HCT116 (cell line): ENCODE data around the gene DRAXIN. TPM values are rescaled to one million over a fixed set of nuclear protein-coding genes. Genes with fewer than 3 reads are reported as not detected.

Experiments
- ATAC-seq: fragments of 200-7000 bp; cut with Tn5 transposase; 2 replicates; pipeline ENCODE4 v1.9.1; 2020; ENCODE audit warnings: mild to moderate bottlenecking, moderate library complexity
- BruUV-seq: library from RNA; stranded (reverse); fragments of 400-500 nt; replicated peaks from 2 replicates; lab custom pipeline; 2021; lab: Mats Ljungman, UMichigan
- CTCF ChIA-PET: fragments of 300-600 bp; sonication (Branson Sonifier 250); formaldehyde crosslinking; loops from one replicate; lab custom pipeline; 2021; ENCODE audit warnings: antibody characterized with exemption; lab: Charles Lee
- POLR2A ChIA-PET: fragments of 300-600, 350-600 bp; sonication (Branson Sonifier 250); formaldehyde crosslinking; loops from one replicate; lab custom pipeline; 2021; ENCODE audit warnings: antibody characterized with exemption; lab: Charles Lee
- RAD21 ChIA-PET, 2 experiments: fragments of 300-600 bp; sonication (Branson Sonifier 250); formaldehyde crosslinking; loops; one replicate each; lab custom pipeline; 2023; ENCODE audit warnings: low total read pairs in 2 of 2; ENCODE audit not compliant: uncharacterized antibody in 2 of 2, unreplicated experiment in 2 of 2, low non-redundant PET in 1 of 2; lab: Charles Lee
- DNase-seq: peaks from one replicate; pipeline ENCODE4 v3.0.0-alpha.2; 2010; ENCODE audit warnings: low read depth, low spot score
- H2AFZ ChIP-seq: fragments of 200-600 bp; shearing (Covaris generic), sonication (generic); 2 replicates; pipeline ENCODE4 v1.6.1; 2017; ENCODE audit warnings: low read depth, mixed run types, mixed read lengths, antibody characterized with exemption, low read length; ENCODE audit not compliant: poor library complexity, severe bottlenecking
- H3K27ac ChIP-seq: 2 replicates; pipeline ENCODE4 v1.5.1; 2012; ENCODE audit warnings: low read depth, low read length
- H3K27me3 ChIP-seq: fragments of 200-600 bp; sonication (generic); 2 replicates; pipeline ENCODE4 v1.6.1; 2016; ENCODE audit warnings: mixed run types, low read length, mixed read lengths; ENCODE audit not compliant: insufficient read depth
- H3K36me3 ChIP-seq, 2 experiments: fragments of 200-500 bp in 1 of 2; fragments of 200-600 bp in 1 of 2; sonication (Bioruptor generic) in 1 of 2; sonication (generic) in 1 of 2; 2 replicates each; pipeline versions ENCODE4 v1.5.1 to v1.6.1; 2014 to 2016; ENCODE audit warnings: low read length in 2 of 2, inconsistent platforms in 1 of 2, mixed read lengths in 1 of 2, mixed run types in 1 of 2; ENCODE audit not compliant: insufficient read depth in 2 of 2, control insufficient read depth in 1 of 2
- H3K4me1 ChIP-seq, 2 experiments: fragments of 200-600 bp in 1 of 2; sonication (generic) in 1 of 2; 2 replicates each; pipeline versions ENCODE4 v1.5.1 to v1.6.1; 2012 to 2017; ENCODE audit warnings: low read length in 2 of 2, inconsistent platforms in 1 of 2, mild to moderate bottlenecking in 1 of 2, mixed read lengths in 1 of 2, mixed run types in 1 of 2, moderate library complexity in 1 of 2; ENCODE audit not compliant: insufficient read depth in 2 of 2, control insufficient read depth in 1 of 2
- H3K4me2 ChIP-seq: fragments of 200-600 bp; sonication (generic); 2 replicates; pipeline ENCODE4 v1.6.1; 2017; ENCODE audit warnings: mixed run types, low read length, mixed read lengths
- H3K4me3 ChIP-seq, 2 experiments: fragments of 200-600 bp in 1 of 2; sonication (generic) in 1 of 2; replicated peaks in 1 of 2; 2 replicates each; pipeline ENCODE4 v1.5.1; 2011 to 2016; ENCODE audit warnings: low read length in 2 of 2, control low read depth in 1 of 2, low read depth in 1 of 2, mild to moderate bottlenecking in 1 of 2, mixed read lengths in 1 of 2, mixed run types in 1 of 2
- H3K79me2 ChIP-seq: fragments of 200-600 bp; sonication (generic); 2 replicates; pipeline ENCODE4 v1.6.1; 2017; ENCODE audit warnings: mild to moderate bottlenecking, mixed run types, low read length, moderate library complexity, mixed read lengths; ENCODE audit not compliant: insufficient read depth
- H3K9ac ChIP-seq: fragments of 200-600 bp; sonication (generic); 2 replicates; pipeline ENCODE4 v1.6.1; 2016; ENCODE audit warnings: low read length, mixed read lengths
- H3K9me2 ChIP-seq: fragments of 200-600 bp; sonication (generic), shearing (Covaris generic); 2 replicates; pipeline ENCODE4 v1.6.1; 2017; ENCODE audit warnings: mixed run types, mild to moderate bottlenecking, moderate library complexity; ENCODE audit not compliant: insufficient read depth
- H3K9me3 ChIP-seq, 2 experiments: fragments of 200-500 bp in 1 of 2; fragments of 200-600 bp in 1 of 2; sonication (Bioruptor generic) in 1 of 2; sonication (generic) in 1 of 2; 2 replicates each; pipeline ENCODE4 v1.6.1; 2014 to 2017; ENCODE audit warnings: low read length in 2 of 2, mixed read lengths in 2 of 2, inconsistent platforms in 1 of 2, low read depth in 1 of 2, mild to moderate bottlenecking in 1 of 2, mixed run types in 1 of 2, moderate library complexity in 1 of 2; ENCODE audit not compliant: control insufficient read depth in 1 of 2, insufficient read depth in 1 of 2
- H4K20me1 ChIP-seq: fragments of 200-600 bp; sonication (generic), shearing (Covaris generic); 2 replicates; pipeline ENCODE4 v1.6.1; 2017; ENCODE audit warnings: mixed run types, mild to moderate bottlenecking, moderate library complexity; ENCODE audit not compliant: insufficient read depth
- EZH2 ChIP-seq: fragments of 200-600 bp; sonication (generic); IDR thresholded peaks from 2 replicates; pipeline ENCODE4 v1.6.1; 2017; ENCODE audit warnings: antibody characterized with exemption, mixed run types
- MAX ChIP-seq: IDR thresholded peaks from 2 replicates; pipeline ENCODE4 v1.6.1; 2012
- RAD21 ChIP-seq: IDR thresholded peaks from 2 replicates; pipeline ENCODE4 v1.6.1; 2012; ENCODE audit warnings: low read depth, mild to moderate bottlenecking
- intact Hi-C: fragments of 100-400 bp; cut with micrococcal nuclease; formaldehyde crosslinking; loops from 2 replicates; pipeline ENCODE4 v1.10.0; 2022
- total RNA-seq: library from RNA; stranded (reverse); gene quantifications from one replicate; pipeline ENCODE4 v1.2.1, GENCODE V29; 2021; ENCODE audit not compliant: unreplicated experiment
- TF ChIP-seq, protein P1 (sequence below), 3 experiments: fragments of 200-600 bp in 1 of 3; sonication (generic) in 1 of 3; IDR thresholded peaks in 2 of 3; conservative IDR thresholded peaks in 1 of 3; 2 replicates each; pipeline ENCODE4 v1.5.1; 2012 to 2017; ENCODE audit warnings: low read depth in 2 of 3, low read length in 2 of 3, antibody characterized with exemption in 1 of 3, borderline replicate concordance in 1 of 3, control low read depth in 1 of 3, mild to moderate bottlenecking in 1 of 3, mixed read lengths in 1 of 3, mixed run types in 1 of 3, moderate library complexity in 1 of 3; ENCODE audit not compliant: insufficient read depth in 1 of 3

DRAXIN gene
- total RNA-seq, 1 experiment from 2014 or later, result 0.47 TPM

DNA sequence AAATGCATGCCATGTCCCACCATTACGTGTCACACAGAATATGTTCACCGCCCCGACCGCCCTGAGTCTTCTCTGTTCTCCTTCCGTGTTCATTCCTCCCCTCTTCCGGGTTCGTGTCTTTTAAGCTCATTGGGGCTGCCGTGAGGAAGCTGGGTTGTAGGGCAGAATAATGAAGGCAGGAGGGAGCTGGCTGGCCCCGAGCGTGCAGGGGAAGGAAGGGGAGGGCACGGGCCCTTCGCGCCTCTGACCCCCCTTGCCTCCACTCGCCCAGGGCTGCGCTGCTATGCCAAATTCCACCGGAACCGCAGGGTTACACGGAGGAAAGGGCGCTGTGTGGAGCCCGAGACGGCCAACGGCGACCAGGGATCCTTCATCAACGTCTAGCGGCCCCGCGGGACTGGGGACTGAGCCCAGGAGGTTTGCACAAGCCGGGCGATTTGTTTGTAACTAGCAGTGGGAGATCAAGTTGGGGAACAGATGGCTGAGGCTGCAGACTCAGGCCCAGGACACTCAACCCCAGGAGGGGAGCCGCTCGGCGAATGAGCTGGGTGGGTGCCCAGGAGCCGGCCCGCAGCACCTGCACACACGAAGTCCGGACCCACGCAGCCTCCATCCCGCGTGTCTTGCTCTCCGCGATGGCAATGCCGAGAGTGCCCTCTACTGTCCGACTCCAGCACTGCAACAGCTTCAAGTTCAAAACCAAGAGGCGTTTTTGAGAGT lies 28.0 kb downstream of the DRAXIN start:
- Histone ChIP-seq H3K27ac (no peak overlapping the region), H3K4me2 (peak overlapping the region; percentile 51), H4K20me1 (no peaks in the 10 kb centered on the region), H3K79me2 (no peaks in the 10 kb centered on the region), H2AFZ (peak overlapping the region; percentile 78), H3K9me2 (no peaks in the 10 kb centered on the region), H3K27me3 (no peaks in the 10 kb centered on the region), H3K36me3 (no peaks in the 10 kb centered on the region), H3K9ac (no peak overlapping the region), H3K9me3 (no peaks in the 10 kb centered on the region), H3K4me3 (no peak overlapping the region), H3K4me1 (peaks cover 0 to 16% of the 10 kb centered on the region in 2 experiments; a peak in 2 of 4 replicates)
- CTCF ChIA-PET, result interaction anchor here (0.7 to 1.6 kb wide), 9 partner anchors 8 to 74 kb away, joined by 3 to 17 read pairs (median 6); partner anchors contain the start of genes FBXO6 and MAD2L2
- DNase-seq, result no peak
- RAD21 ChIA-PET, result interaction anchor here (0.6 to 1.9 kb wide), 5 partner anchors 29 to 69 kb away, joined by 3 to 10 read pairs (median 4); partner anchors contain the start of gene FBXO6 (in 1 of the 2)
- intact Hi-C loops, result loop anchor here (2.0 to 5.0 kb wide), 2 partner anchors 67 to 682 kb away; no protein-coding TSS in a partner anchor
- peak; percentile 66 for TF ChIP-seq MAX
- peak; percentile 99 for TF ChIP-seq RAD21
- no peak for TF ChIP-seq EZH2
- TF ChIP-seq, protein P1, sequence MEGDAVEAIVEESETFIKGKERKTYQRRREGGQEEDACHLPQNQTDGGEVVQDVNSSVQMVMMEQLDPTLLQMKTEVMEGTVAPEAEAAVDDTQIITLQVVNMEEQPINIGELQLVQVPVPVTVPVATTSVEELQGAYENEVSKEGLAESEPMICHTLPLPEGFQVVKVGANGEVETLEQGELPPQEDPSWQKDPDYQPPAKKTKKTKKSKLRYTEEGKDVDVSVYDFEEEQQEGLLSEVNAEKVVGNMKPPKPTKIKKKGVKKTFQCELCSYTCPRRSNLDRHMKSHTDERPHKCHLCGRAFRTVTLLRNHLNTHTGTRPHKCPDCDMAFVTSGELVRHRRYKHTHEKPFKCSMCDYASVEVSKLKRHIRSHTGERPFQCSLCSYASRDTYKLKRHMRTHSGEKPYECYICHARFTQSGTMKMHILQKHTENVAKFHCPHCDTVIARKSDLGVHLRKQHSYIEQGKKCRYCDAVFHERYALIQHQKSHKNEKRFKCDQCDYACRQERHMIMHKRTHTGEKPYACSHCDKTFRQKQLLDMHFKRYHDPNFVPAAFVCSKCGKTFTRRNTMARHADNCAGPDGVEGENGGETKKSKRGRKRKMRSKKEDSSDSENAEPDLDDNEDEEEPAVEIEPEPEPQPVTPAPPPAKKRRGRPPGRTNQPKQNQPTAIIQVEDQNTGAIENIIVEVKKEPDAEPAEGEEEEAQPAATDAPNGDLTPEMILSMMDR (IDR thresholded peaks at IDR 0.05 in 2 of 3, conservative IDR thresholded peaks at IDR 0.05 in 1 of 3; ENCODE audit: borderline replicate concordance in 1 of 3, insufficient read depth in 1 of 3, low read depth in 2 of 3, low read length in 2 of 3), result peak; percentile 91 to 98 (median 97)
- peak; percentile 78 for ATAC-seq
- BruUV-seq, result no TSS peak
- POLR2A ChIA-PET, result interaction anchor here (1.4 kb wide), 1 partner anchor 55 kb away, joined by 6 read pairs; the partner anchor contains the start of gene FBXO6
